Left colon (tissue), 2 donors: ENCODE results near the gene GPATCH2. TPM values are rescaled to one million over a fixed set of nuclear protein-coding genes. Genes with fewer than 3 reads are reported as not detected.
"Not testable (repeated sequence)": the region's sequence is repeated elsewhere in the genome, so short reads cannot be mapped to it uniquely, and the experiment has no call there.

Experiments used
- ATAC-seq: fragments of 200-7000 bp; cut with Tn5 transposase; one replicate; pipeline ENCODE4 v1.9.1; 2020; ENCODE audit warnings: mild to moderate bottlenecking, moderate library complexity
- DNase-seq, 2 donors: peaks; one replicate each; pipeline ENCODE4 v3.0.0-alpha.2; 2020
- intact Hi-C, 2 donors: fragments of 100-400 bp; cut with DNase I in 1 of 2; cut with micrococcal nuclease in 1 of 2; formaldehyde crosslinking; loops; one replicate each; pipeline versions ENCODE4 v1.11.2 to v1.14.0; 2022; cut with DNase I, micrococcal nuclease
- total RNA-seq, 2 donors: library from RNA; stranded (reverse); fragmentation: NEBNext Ultra II Directional; extraction: Animal tissue kit (Norgen Biotek cat#: 25700); gene quantifications; one replicate each; pipeline ENCODE4 v1.2.1, GENCODE V29; 2021
- donor health status: DM: no; HTN: no; CAD: no.
- donor health status: DM: yes; HTN: yes; CAD: no.

Gene GPATCH2
- total RNA-seq, 2 donors from 2014 or later, result 11.6 to 12.4 TPM

GRCh38 chr1:217535601-217536377, 95.1 kb downstream of the GPATCH2 start:
- intact Hi-C loops, result no loop called here
- DNase-seq (no peak), ATAC-seq (no peak)

GRCh38 chr1:217534566-217534965, 96.3 kb downstream of the GPATCH2 start:
- intact Hi-C loops, result no loop called here
- DNase-seq, result no peak
- peak; percentile 58 for ATAC-seq

GRCh38 chr1:217528271-217528670, 102.6 kb downstream of the GPATCH2 start:
- intact Hi-C loops, result loop anchor here in 1 of 2 donors (5.0 kb wide), 1 partner anchor 786 kb away; no protein-coding TSS in a partner anchor
- ATAC-seq (no peak), DNase-seq (no peak)

GRCh38 chr1:217527151-217527550, 103.7 kb downstream of the GPATCH2 start:
- DNase-seq (no peak), ATAC-seq (no peak)
- intact Hi-C loops, result loop anchor here in 1 of 2 donors (5.0 kb wide), 1 partner anchor 785 kb away; no protein-coding TSS in a partner anchor

- intact Hi-C loops, result loop anchor here in 1 of 2 donors (5.0 kb wide), 1 partner anchor 784 kb away; no protein-coding TSS in a partner anchor
- DNase-seq (no peak), ATAC-seq (no peak)
Observed at GRCh38 chr1:217526636-217527035, 104.3 kb downstream of the GPATCH2 start.

- ATAC-seq (no peak), DNase-seq (no peak)
- intact Hi-C loops, result loop anchor here in 1 of 2 donors (5.0 kb wide), 1 partner anchor 784 kb away; no protein-coding TSS in a partner anchor
Observed at GRCh38 chr1:217525773-217526490, 105.0 kb downstream of the GPATCH2 start.

GRCh38 chr1:217524787-217525520, 105.9 kb downstream of the GPATCH2 start:
- intact Hi-C loops, result loop anchor here in 1 of 2 donors (5.0 kb wide), 1 partner anchor 783 kb away; no protein-coding TSS in a partner anchor
- DNase-seq, result no peak
- ATAC-seq, result no peak

- ATAC-seq, intact Hi-C loops, DNase-seq: not testable (repeated sequence)
Observed at GRCh38 chr1:217523921-217524320, 107.0 kb downstream of the GPATCH2 start.

GRCh38 chr1:217522277-217522676, 108.6 kb downstream of the GPATCH2 start:
- intact Hi-C loops, result no loop called here
- DNase-seq (no peak), ATAC-seq (no peak)

- intact Hi-C loops, result no loop called here
- ATAC-seq (no peak), DNase-seq (no peak)
Observed at GRCh38 chr1:217521317-217521716, 109.6 kb downstream of the GPATCH2 start.

GRCh38 chr1:217506878-217507277, 124.0 kb downstream of the GPATCH2 start:
- DNase-seq (no peak), ATAC-seq (no peak)
- intact Hi-C loops, result no loop called here

- ATAC-seq (no peak), DNase-seq (no peak)
- intact Hi-C loops, result no loop called here
Observed at GRCh38 chr1:217498209-217498608, 132.7 kb downstream of the GPATCH2 start.

GRCh38 chr1:217495249-217495648, 135.6 kb downstream of the GPATCH2 start:
- intact Hi-C loops, result no loop called here
- ATAC-seq (no peak), DNase-seq (no peak)

- no peak for ATAC-seq
- intact Hi-C loops, result no loop called here
- DNase-seq, result no peak
Observed at GRCh38 chr1:217494767-217495166, 136.1 kb downstream of the GPATCH2 start.

GRCh38 chr1:217493290-217493689, 137.6 kb downstream of the GPATCH2 start:
- intact Hi-C loops, result no loop called here
- DNase-seq, result no peak
- ATAC-seq, result peak; percentile 84

- DNase-seq (no peak), ATAC-seq (no peak)
- intact Hi-C loops, result no loop called here
Observed at GRCh38 chr1:217484871-217485270, 146.0 kb downstream of the GPATCH2 start.

GRCh38 chr1:217482356-217483102, 148.4 kb downstream of the GPATCH2 start:
- ATAC-seq (no peak), DNase-seq (no peak)
- intact Hi-C loops, result no loop called here

- ATAC-seq (no peak), DNase-seq (no peak)
- intact Hi-C loops, result no loop called here
Observed at GRCh38 chr1:217478450-217478849, 152.4 kb downstream of the GPATCH2 start.

- DNase-seq (no peak), ATAC-seq (no peak)
- intact Hi-C loops, result no loop called here
Observed at GRCh38 chr1:217472915-217473314, 158.0 kb downstream of the GPATCH2 start.
